OCI-LY7 (cell line): ENCODE results near the gene IRX2. TPM values are rescaled to one million over a fixed set of nuclear protein-coding genes. Genes with fewer than 3 reads are reported as not detected.

Experiments
- BruUV-seq: library from RNA; stranded (reverse); fragments of 400-500 nt; replicated peaks from 2 replicates; lab custom pipeline; 2021; lab: Mats Ljungman, UMichigan
- CTCF ChIA-PET: fragments of 300-600 bp; sonication (Branson Sonifier 250); formaldehyde crosslinking; loops from one replicate; lab custom pipeline; 2022; ENCODE audit warnings: antibody characterized with exemption; ENCODE audit not compliant: unreplicated experiment; lab: Charles Lee
- POLR2A ChIA-PET: fragments of 300-600 bp; sonication (Branson Sonifier 250); formaldehyde crosslinking; loops from one replicate; lab custom pipeline; 2022; ENCODE audit warnings: antibody characterized with exemption; lab: Charles Lee
- DNase-seq: peaks from one replicate; pipeline ENCODE4 v3.0.0-alpha.2; 2015; ENCODE audit warnings: low spot score
- H2AFZ ChIP-seq: fragments of 200-600 bp; sonication (generic), shearing (Covaris generic); 2 replicates; pipeline ENCODE4 v1.6.1; 2014; ENCODE audit warnings: mild to moderate bottlenecking, antibody characterized with exemption, low read length, moderate library complexity
- H3K27ac ChIP-seq: fragments of 200-600 bp; sonication (generic); 2 replicates; pipeline ENCODE4 v1.5.1; 2014; ENCODE audit warnings: mixed run types, low read depth, mild to moderate bottlenecking, moderate library complexity, low read length, inconsistent platforms; ENCODE audit not compliant: poor library complexity, severe bottlenecking
- H3K36me3 ChIP-seq: fragments of 200-600 bp; sonication (generic); 2 replicates; pipeline ENCODE4 v1.6.1; 2014; ENCODE audit warnings: mild to moderate bottlenecking, antibody characterized with exemption, low read length, moderate library complexity, mixed read lengths; ENCODE audit not compliant: insufficient read depth
- H3K4me1 ChIP-seq: fragments of 200-600 bp; sonication (generic); 2 replicates; pipeline ENCODE4 v1.5.1; 2014; ENCODE audit warnings: mild to moderate bottlenecking, low read length; ENCODE audit not compliant: insufficient read depth, poor library complexity, severe bottlenecking
- H3K4me2 ChIP-seq: fragments of 200-600 bp; sonication (generic); 2 replicates; pipeline ENCODE4 v1.6.1; 2014; ENCODE audit warnings: mild to moderate bottlenecking, low read length
- H3K4me3 ChIP-seq: fragments of 200-600 bp; sonication (generic); 2 replicates; pipeline ENCODE4 v1.5.1; 2014; ENCODE audit warnings: mild to moderate bottlenecking, low read depth, low read length; ENCODE audit not compliant: poor library complexity, severe bottlenecking
- H3K79me2 ChIP-seq: fragments of 200-600 bp; sonication (generic); 2 replicates; pipeline ENCODE4 v1.6.1; 2016; ENCODE audit warnings: low read depth, mild to moderate bottlenecking, low read length, moderate library complexity, mixed read lengths; ENCODE audit not compliant: insufficient read depth
- H3K9me2 ChIP-seq: fragments of 200-600 bp; sonication (generic); 2 replicates; pipeline ENCODE4 v1.6.1; 2016; ENCODE audit warnings: mild to moderate bottlenecking, low read length, mixed read lengths; ENCODE audit not compliant: insufficient read depth
- H3K9me3 ChIP-seq: fragments of 200-600 bp; sonication (generic); 2 replicates; pipeline ENCODE4 v1.6.1; 2014; ENCODE audit warnings: mild to moderate bottlenecking, mixed run types, low read length, mixed read lengths
- H4K20me1 ChIP-seq: fragments of 200-600 bp; sonication (generic); 2 replicates; pipeline ENCODE4 v1.6.1; 2014; ENCODE audit warnings: mild to moderate bottlenecking, antibody characterized with exemption, low read length, moderate library complexity, mixed read lengths; ENCODE audit not compliant: insufficient read depth
- EZH2phosphoT487 ChIP-seq: fragments of 200-600 bp; sonication (generic); IDR thresholded peaks from 2 replicates; pipeline ENCODE4 v1.6.1; 2018; ENCODE audit warnings: low read depth, borderline replicate concordance, mild to moderate bottlenecking, mixed run types, antibody characterized with exemption, low read length, moderate library complexity, mixed read lengths
- intact Hi-C: fragments of 100-400 bp; cut with micrococcal nuclease; formaldehyde crosslinking; loops from one replicate; pipeline ENCODE4 v1.10.0; 2022; ENCODE audit not compliant: unreplicated experiment
- total RNA-seq, 2 experiments: library from RNA; depleted of rRNA in 1 of 2; stranded (reverse); fragments of >200 nt in 1 of 2; shearing (Covaris generic) in 1 of 2; gene quantifications; 2 replicates each; pipeline ENCODE4 v1.2.3, GENCODE V29; 2014 to 2022
- TF ChIP-seq, protein P1 (sequence below): fragments of 200-600 bp; sonication (generic); conservative IDR thresholded peaks from 2 replicates; pipeline ENCODE4 v1.5.1; 2014; ENCODE audit warnings: mild to moderate bottlenecking, antibody characterized with exemption, low read length, moderate library complexity, mixed read lengths

IRX2 gene
- total RNA-seq, 2 experiments from 2014 or later, result not detected

GRCh38 chr5:2780421-2781171 is 29.1 kb upstream of the IRX2 start:
- TF ChIP-seq, protein P1, sequence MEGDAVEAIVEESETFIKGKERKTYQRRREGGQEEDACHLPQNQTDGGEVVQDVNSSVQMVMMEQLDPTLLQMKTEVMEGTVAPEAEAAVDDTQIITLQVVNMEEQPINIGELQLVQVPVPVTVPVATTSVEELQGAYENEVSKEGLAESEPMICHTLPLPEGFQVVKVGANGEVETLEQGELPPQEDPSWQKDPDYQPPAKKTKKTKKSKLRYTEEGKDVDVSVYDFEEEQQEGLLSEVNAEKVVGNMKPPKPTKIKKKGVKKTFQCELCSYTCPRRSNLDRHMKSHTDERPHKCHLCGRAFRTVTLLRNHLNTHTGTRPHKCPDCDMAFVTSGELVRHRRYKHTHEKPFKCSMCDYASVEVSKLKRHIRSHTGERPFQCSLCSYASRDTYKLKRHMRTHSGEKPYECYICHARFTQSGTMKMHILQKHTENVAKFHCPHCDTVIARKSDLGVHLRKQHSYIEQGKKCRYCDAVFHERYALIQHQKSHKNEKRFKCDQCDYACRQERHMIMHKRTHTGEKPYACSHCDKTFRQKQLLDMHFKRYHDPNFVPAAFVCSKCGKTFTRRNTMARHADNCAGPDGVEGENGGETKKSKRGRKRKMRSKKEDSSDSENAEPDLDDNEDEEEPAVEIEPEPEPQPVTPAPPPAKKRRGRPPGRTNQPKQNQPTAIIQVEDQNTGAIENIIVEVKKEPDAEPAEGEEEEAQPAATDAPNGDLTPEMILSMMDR, result no peak
- TF ChIP-seq EZH2phosphoT487, result no peak
- H3K27ac ChIP-seq, result no peak overlapping the region

DNA sequence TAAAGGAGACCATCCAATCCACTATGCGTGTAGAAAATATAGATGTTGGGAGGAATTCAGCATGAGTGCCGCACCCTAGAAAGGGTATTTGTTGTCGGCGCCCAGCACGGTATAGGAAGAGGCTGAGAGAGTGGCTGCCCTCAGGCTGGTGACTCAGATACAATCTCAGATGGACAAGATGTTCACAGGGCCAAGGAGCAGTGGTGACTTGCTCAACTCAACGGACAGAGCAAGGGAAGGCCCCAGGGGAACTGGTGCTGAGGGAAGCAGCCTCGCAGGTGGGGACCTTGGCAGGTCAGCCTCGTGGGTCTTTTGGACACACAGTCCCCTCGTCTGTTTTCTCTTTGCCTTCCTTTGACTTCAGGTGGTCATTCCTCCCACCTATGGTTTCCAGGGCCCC is 28.0 kb upstream of the IRX2 start:
- DNase-seq, result no peak

More at GRCh38 chr5:2780421-2781171, 29.1 kb upstream of the IRX2 start:
- no peak overlapping the region for H2AFZ ChIP-seq
- H3K4me1 ChIP-seq, result no peaks in the 10 kb centered on the region
- no peaks in the 10 kb centered on the region for H3K36me3 ChIP-seq
- CTCF ChIA-PET, result no interaction called here
- H3K9me3 ChIP-seq, result no peaks in the 10 kb centered on the region
- no peak overlapping the region for H3K4me3 ChIP-seq
- H3K79me2 ChIP-seq, result no peaks in the 10 kb centered on the region
- H3K4me2 ChIP-seq, result no peak overlapping the region
- no peak for DNase-seq
- H4K20me1 ChIP-seq, result no peaks in the 10 kb centered on the region
- H3K9me2 ChIP-seq, result no peaks in the 10 kb centered on the region
- POLR2A ChIA-PET, result interaction anchor here (0.6 kb wide), 1 partner anchor 266 kb away, joined by 3 read pairs; no protein-coding TSS in a partner anchor
- BruUV-seq, result no TSS peak
- intact Hi-C loops, result no loop called here

More for the DNA sequence above, 28.0 kb upstream of the IRX2 start:
- H3K27ac ChIP-seq, result no peak overlapping the region
- intact Hi-C loops, result no loop called here
- BruUV-seq, result no TSS peak
- no peak overlapping the region for H3K4me2 ChIP-seq
- H3K79me2 ChIP-seq, result no peaks in the 10 kb centered on the region
- H3K4me3 ChIP-seq, result no peak overlapping the region
- H3K36me3 ChIP-seq, result no peaks in the 10 kb centered on the region
- no peaks in the 10 kb centered on the region for H4K20me1 ChIP-seq
- CTCF ChIA-PET, result no interaction called here
- POLR2A ChIA-PET, result no interaction called here
- H3K9me2 ChIP-seq, result no peaks in the 10 kb centered on the region
- no peaks in the 10 kb centered on the region for H3K9me3 ChIP-seq
- no peaks in the 10 kb centered on the region for H3K4me1 ChIP-seq
- TF ChIP-seq, protein P1, result no peak
- TF ChIP-seq EZH2phosphoT487, result no peak
- no peak overlapping the region for H2AFZ ChIP-seq
